HG03039 (cell line): ENCODE measurements around the gene CTIF.

Source experiments
- ATAC-seq: cut with Tn5 transposase; IDR thresholded peaks from one replicate; pipeline ENCODE4 v1.9.1; 2021; ENCODE audit warnings: mild to moderate bottlenecking, moderate library complexity; ENCODE audit not compliant: unreplicated experiment

Gene CTIF

DNA sequence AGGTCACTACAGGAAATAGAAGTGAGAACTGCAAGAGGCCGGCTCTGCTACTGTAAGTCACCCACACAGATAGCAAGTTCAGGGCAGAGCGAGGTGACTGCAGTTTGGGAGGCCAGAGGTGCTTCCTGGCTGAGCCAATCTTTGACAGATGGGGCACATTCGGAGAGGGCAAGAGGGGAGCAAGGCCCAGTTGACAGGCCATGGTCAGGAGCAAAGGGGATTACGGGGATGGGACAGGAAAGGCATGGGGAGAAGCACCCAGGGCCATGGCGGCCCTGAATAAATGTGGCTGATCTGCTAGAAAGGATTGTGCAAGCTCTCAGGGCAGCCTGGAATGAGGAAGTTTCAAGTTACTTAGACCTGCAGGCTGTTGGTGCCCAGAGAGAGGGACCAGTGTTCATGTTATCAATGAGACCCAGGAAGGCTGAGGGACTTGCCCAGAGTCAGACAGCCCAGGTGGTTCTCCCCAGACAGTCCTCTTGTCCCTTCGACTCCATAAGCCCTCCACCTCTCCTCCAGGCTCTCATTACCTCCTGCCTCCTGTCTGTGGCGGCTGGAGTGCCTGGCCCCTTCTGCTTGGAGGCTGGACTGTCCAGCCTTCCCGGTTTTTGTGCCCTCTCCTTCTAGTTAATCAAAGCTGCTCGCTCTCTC, 123.3 kb downstream of the CTIF start:
- ATAC-seq: no peak

DNA sequence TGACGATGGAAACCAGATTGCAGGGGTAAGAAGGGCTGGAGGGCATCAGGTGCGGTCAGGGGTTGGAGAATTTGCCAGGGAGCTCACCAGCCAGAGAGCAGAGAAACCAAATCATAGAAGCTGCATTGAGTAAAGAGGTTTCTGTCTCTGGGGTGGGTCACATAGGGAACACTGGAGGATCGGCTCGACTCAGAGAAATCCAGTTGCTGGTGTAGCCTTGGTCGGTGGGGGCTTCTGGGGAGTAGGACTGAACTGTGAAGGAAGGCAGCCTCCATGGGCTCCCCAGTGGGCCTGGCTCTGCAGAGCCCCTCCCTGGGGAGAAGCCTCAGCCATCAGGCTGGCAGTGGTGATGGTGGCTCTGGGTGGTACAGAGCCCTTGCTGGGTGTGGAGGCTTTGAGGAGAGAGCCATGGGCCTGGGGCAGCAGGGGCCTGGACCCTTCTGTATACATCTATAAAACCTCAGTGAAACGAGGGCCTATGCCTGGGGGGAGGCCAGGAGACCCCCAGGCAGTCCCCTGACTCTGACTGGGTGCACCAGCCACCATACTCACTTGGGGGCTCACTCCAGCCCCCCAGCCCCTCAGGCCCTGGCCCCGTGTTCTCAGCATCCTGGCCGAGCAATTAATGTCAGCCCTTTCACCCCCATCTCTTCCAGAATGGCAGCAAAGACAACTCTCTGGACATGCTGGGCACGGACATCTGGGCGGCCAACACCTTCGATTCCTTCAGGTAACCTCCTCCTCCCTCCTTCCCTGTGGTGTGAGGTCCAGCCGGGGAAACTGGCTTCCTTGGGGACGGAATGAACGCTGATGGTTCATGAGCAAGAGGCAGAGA, 124.5 kb downstream of the CTIF start:
- no peak for ATAC-seq

DNA sequence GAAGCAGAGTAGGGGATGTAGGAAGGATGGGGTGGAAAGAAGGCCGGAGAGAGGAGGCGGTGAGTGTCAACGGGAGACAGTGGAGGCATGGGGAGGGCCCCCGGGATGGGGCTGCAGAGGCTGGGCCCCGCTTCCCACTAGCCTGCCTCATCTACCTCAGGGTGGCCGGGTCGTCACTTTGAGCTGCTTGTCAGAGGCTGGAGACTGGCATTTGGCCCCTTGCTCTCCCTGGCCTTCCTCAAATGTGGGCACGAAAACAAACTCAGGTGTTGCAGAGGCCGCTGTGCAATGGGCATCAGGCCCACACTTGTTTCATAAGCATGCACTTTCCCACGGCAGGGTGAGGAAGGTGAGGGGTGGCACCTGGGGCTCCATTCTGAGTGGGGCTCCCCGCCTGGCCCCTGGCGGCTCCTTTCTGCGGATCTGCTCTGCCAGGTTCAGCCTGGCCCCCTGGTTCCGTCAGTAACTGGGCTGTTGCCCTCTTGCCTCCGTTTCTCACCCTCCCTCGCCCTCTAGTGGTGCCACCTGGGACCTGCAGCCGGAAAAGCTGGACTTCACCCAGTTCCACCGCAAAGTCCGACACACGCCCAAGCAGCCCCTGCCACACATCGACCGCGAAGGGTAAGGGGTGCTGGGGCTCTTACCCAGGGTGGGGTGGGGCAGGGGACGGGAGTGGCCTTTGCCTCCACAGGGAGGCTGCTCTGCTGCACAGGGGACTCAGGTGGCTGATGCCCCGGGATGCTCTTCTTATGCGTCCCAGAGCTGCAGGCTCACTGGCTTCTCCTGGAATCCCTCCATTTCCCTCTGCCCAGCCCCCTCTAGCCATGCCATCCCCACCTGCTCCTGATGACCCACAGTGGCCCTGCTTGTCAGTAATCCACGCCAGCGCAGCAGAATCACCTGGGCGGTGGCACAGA, 125.4 kb downstream of the CTIF start:
- ATAC-seq: no peak

DNA sequence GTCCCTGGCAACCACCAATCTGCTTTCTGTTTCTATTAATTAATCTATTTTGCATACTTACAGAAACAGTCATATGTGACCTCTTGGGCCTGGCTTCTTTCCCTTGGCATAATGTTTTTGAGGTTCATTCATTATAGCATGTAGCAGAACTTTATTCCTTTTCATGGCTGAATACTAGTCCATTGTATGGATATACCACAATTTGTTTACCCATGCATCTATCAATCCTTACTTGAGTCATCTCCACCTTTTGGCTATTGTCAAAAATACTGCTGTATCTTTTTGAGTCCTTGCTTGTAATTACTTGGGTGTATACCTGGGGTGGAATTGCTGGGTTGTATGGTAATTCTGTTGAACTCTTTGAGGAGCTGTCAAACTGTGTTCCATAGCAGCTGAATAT, 126.8 kb downstream of the CTIF start:
- no peak for ATAC-seq

DNA sequence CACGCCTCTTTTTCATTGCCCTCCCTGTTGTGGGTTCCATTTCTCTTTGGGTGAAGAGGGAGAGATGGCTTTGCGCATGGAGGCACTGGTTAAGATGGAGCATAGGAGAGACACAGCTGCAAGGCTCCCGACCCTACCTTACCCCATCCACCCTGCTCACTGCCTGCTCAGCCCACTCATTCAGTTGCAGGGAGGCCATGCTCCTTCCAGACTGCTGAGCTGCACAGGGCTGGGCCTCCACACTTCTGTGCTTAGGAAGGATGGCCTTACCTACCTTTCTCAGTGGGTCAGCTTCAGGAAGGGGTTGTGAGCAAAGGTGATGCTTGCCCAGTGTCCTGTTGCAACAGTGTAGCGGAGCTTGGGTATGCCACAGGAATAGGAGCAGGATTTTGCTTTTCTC, 127.8 kb downstream of the CTIF start:
- ATAC-seq: no peak

DNA sequence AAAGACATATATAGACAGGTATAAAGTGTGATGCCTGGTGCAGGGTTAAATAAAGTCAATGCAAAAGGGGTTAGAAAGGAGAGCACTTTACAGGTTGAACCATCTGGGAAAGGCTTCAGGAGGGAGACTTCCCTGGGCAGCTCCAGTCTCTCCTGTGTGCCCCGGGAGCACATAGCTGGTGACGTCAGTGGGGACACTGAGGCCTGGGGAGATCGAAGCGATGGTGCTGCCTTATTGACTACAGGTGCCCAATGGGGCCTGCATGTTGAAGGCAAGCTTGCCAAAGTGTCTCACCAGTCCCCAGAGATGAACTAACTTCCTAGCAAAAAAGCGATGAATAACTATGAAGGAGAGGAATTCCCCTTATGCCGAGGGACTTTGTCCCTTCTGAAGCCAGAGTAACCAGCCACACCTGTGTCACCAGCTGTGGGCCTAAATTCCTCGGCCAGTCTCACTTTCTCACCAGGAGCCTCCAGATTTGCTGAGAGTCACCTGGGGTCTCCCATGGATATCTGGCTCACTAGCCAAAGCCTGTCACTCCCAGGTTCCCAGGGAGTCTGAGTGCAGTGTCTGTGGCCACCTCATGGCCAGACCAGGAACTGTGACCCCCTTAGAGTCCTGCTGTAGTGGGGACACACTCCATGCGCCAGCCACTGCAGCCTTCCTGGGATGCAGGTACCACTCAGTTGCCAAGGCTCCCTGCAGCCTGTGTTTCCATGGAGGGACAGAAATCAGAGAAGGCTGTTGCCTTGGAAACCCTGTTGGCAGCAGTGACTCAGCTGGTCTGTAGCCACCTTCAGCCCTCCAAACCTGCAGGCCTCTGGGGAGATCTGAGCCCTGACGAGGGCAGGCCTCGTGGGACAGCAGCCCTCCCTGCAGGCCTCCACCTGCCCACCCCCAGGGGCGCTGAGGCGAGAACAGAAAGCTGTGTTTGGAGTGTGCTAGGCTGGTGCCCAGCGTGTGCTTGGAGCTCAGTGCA, 128.7 kb downstream of the CTIF start:
- ATAC-seq: no peak

DNA sequence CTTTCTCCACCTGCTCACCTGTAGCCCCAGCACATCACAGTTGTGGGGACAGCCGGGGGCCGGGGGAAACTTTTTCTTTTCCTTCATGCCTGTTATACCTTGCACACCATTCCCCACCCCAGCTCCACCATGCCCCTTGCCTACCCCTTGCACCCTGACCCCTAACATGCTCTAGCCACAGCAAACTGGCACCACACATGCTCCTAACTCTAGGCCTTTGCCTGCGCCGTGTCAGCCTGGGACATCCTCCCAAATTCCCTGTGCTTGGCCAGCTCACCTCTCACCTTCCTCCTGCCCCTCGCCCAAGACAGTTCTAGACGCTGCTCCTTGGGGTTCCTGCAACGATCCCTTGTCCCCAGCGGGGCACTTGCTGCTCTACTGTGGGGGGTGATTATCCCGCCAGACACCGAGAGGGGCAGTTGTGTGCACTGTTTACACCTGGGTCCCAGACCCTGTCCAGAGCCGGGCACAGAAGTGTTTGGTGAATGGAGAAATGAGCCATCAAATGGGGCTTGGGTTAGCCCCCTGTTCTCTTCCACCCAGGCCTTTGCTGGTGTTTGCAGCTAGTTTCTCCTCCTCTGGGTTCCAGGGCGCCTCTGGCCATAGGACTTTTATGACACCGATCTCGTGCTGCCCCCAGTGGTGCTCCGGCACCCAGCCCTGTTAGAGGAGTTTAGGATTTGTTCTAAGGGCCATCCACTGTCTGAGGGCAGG, 129.8 kb downstream of the CTIF start:
- no peak for ATAC-seq

DNA sequence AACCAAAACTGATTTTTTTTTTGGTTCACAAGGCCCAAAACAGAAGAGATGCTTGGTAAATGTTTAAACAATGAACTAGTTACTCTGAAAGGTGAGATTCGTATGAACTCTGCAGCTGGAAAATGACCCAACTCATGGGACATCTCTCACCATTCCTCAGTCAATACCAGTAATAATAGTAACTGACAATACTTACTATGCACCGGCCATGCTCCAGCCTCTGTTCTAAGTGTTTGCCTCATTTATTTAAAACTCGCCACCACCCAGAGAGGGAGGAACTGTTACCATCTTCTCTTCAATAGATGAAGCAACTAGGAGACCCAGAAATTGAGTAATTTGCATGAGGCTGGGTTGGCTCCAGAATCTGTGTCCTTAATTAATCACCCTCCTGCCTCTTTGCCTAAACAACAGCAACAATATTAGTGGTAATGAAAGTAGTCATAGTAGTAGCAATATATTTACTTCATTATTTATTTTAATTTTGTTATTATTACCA, 130.4 kb downstream of the CTIF start:
- ATAC-seq: no peak

DNA sequence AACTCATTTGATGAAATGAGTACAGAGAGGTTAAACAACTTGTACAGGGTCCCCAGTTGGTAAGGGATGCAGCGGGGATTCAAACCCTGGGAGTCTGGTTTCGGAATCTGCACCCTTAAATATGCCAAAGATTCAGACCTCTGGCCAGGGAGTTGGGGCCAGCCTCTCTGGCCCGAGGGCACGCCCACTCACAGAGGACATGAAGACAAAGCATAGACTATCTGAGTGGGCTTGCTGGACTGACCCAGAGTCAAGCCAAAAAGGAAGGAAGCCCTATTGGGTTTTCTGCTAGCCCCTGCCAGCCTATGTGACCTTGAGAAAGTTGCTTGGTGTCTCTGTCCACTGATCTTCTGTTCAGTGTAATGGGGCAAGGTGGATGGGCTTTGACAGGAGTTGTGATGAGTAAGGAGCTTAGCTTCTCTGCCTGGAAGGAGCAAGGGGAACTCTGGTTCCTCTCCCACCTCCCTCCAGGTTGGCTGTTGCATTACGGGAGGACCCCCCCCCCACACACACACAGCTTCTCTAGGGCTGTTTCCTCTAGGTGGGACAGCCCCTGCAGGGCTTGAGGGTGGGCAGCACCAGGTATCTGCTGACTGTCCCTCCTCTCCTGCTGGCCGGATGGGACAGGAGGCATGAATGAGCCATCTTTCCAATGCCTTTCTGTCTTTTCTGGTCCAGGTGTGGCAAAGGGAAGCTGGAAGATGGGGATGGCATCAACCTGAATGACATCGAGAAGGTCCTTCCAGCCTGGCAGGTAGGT, 131.3 kb downstream of the CTIF start:
- ATAC-seq: no peak

DNA sequence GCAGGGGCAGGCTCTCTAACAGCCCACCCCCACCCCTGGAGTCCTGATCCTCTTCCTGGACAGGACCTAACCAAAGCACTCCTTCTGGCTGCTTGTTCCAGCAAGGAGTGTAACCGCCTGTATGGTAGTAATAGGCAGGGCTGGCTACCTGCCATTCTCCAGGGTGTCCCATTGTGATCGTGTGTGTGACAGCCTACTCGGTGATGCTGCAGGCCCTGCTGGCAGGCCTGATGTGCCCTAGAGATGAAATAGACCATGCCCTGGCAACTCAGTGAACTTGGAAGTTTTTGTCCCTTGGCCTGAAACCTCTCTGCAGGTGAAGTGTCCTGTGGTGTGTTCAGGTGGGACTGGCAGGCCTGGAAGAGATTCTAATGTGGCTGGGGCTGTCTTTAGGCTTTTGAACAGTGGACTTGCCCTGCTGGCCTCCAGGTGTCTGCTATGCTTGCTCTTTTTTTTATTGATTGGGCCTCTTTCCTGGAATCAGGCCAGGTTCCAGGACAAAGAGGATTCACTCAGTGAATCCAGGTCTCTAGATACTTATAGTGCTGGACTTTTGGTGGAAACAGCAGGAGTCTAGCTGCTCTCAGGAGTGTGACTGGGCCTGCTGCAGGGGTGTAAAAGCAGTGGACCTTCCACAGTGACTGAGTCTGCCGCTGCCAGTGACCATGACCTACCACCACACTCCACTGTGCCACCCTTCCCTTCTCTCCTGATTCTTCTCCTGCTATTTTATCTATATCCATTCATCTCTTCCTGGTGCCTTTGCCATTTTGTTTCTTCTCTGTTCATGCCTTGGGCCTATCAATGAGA, 132.1 kb downstream of the CTIF start:
- ATAC-seq: no peak

DNA sequence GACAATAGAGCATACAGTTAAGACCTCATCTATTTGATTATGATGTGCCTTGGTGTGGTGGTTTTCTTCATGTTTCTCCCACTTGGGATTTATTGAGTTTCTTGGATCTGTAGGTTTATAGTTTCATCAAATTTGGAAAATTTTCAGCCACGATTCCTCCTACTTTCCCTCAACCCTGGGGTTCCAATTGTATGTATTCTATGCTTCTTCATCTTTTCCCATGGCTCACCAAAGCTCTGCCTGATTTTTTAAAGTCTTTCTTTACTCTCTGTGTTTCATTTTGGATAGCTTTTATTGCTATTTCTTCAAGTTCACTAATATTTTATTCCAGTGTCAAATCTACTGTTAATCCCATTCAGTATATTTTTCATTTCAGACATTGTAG, 132.7 kb downstream of the CTIF start:
- ATAC-seq: no peak

DNA sequence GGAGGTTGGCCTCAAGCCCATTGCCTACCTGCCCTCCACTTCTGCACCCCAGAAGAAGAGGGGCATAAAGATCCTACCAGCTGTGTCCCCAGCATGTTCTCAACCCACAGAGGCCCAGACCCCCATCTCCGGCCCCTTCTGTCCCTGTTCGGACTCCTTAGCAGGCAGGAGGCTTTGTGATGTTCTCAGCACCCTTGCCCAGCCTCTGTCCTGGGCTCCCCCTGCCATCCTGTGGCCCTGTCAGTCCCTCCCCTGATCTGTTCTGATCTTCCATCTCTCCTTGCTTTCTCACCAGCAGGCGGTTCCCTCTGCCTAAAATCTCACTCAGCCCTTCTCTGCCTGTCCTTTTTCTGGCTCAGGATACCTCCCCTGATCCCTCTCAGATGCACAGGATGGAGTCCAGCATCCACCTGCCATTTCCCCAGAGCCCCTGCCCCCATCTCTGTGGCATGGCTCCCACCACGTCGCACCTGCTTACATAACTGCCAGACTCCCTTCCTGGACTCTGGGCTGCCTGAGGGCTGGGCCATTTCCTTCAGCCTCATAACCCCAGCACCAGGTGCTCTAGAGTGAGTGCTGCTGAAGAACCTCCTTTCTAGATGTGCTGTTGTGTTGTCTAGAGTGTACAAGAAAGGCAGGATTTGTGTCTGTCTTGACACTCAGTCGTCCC, 134.0 kb downstream of the CTIF start:
- ATAC-seq: no peak

DNA sequence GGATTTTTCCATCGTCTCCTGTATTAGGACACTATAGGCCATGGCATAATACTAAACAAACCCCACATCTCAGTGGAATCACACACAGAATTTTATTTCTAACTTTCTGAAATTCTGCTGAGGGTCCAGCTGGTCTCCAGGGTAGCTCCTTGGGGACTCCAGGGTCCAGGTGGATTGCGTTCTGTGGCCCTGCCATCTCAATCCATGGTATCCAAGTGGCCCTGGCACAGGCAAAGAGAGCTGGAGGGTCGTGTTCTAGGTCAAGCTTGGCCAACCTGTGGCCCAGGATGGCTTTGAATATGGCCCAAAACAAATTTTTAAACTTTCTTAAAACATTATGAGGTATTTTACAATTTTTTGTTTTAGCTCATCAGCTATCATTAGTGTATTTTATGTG, 134.6 kb downstream of the CTIF start:
- no peak for ATAC-seq

DNA sequence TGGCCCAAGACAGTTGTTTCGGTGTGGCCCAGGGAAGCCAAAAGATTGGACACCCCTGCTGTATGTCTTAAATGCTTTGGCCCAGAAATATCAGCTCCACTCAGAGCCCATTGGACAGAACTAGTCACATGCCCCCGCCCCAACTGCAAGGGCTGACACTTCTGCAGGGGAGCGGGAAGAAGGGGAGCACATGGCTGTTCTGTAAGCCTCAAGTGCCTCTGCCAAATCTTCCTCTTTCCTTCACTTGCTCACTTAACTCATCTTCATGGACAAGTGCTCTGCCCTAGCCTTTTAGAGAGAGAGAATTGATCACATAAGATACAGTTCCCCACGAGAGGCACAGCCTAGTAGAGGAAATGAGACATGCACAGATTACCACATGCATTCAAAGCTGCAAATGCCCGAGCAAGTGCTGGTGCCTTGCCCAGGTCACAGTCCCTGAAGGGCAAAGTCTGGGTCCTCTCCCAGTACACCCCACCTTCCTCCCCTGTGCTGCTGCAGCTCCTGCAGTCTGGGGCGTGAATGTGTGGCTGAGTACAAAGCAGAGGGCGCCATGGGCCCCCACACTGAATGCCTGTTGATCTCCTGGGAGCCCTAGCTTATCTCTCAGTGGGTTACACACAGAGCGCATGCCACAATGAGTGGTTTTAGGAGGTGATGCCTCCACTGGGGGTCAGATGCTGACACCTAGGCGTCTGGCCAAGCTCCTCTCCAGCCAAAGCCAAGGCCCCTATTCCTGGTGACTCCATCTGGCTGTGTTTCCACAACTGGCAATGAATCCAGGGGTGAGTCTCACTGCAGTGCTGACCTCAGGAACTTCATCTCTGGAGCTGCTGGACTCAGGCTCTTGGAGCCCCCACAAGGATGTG, 135.3 kb downstream of the CTIF start:
- no peak for ATAC-seq

DNA sequence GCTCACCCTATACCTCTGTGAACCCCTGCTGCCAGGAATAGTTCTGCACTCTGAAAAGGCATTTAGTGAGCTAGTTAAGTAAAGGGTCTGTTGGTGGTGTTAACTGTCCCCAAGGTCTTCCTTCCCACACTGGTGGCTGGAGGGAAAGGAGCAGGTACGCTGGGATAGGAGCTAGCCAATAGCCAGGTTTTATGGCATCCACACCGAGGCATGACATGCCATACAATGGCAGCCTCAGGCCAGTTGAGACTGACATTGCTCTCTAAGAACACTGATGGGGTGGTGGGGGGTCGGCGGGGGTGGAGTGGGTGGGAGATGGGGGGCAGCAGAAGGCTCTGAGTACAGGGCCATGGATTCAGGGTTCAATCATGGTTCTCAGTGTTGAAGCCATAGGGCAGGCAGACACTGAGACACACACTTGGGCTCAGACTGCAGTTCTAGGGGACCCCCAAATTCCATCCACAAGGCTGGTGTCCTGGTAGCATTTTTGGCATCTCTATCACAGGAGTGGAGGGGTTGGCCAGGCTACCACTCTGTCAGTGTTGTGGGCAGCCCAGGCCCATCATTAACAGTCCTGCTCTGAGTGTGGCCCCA, 136.0 kb downstream of the CTIF start:
- no peak for ATAC-seq

DNA sequence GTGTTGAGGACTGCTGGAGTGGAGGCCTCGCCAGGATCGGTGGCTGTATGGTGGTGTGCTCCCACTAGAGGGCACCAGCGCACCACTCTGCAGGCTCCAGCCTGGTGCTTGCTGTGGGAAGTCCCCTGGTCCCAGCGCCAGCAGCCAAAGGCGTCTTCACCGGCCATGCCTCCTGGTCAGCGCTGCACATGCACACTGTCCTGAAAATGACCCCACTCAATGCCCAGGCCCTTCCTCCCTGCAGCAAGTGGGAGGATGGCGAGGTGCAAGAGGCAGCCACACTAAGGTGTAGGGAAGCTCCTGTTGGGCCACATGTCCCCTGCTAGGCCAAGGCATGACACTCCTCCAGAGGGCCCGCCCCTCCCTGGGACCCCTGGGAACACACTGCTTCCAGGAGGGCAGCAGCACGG, 136.5 kb downstream of the CTIF start:
- ATAC-seq: peak; percentile 86
